Measurements from ENCODE around the gene SLC1A3.

The SLC1A3 gene

GRCh38 chr5:36635721-36636390, 29.4 kb downstream of the SLC1A3 start:
- Histone ChIP-seq H3K27ac (no peak overlapping the region), H3K9me3 (no peaks in the 10 kb centered on the region), H3K4me3 (ENCODE audit: low read depth in 1 of 2, low read length in 1 of 2) (no peak overlapping the region), H3K36me3 (no peaks in the 10 kb centered on the region), H3K4me1 (ENCODE audit: control insufficient read depth in 1 of 2, insufficient read depth in 1 of 2, low read depth in 1 of 2, low read length in 1 of 2) (no peaks in the 10 kb centered on the region), H3K27me3 (no peaks in the 10 kb centered on the region)
- TF ChIP-seq, protein P1, sequence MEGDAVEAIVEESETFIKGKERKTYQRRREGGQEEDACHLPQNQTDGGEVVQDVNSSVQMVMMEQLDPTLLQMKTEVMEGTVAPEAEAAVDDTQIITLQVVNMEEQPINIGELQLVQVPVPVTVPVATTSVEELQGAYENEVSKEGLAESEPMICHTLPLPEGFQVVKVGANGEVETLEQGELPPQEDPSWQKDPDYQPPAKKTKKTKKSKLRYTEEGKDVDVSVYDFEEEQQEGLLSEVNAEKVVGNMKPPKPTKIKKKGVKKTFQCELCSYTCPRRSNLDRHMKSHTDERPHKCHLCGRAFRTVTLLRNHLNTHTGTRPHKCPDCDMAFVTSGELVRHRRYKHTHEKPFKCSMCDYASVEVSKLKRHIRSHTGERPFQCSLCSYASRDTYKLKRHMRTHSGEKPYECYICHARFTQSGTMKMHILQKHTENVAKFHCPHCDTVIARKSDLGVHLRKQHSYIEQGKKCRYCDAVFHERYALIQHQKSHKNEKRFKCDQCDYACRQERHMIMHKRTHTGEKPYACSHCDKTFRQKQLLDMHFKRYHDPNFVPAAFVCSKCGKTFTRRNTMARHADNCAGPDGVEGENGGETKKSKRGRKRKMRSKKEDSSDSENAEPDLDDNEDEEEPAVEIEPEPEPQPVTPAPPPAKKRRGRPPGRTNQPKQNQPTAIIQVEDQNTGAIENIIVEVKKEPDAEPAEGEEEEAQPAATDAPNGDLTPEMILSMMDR (IDR thresholded peaks at IDR 0.05) = no peak

- no peak overlapping the region for H3K4me3 ChIP-seq (ENCODE audit: low read depth in 1 of 2, low read length in 1 of 2)
- no peaks in the 10 kb centered on the region for H3K27me3 ChIP-seq
- H3K9me3 ChIP-seq = no peaks in the 10 kb centered on the region
- H3K27ac ChIP-seq = no peak overlapping the region
- TF ChIP-seq, protein P1 (IDR thresholded peaks at IDR 0.05) = no peak
- no peaks in the 10 kb centered on the region for H3K36me3 ChIP-seq
- H3K4me1 ChIP-seq (ENCODE audit: control insufficient read depth in 1 of 2, insufficient read depth in 1 of 2, low read depth in 1 of 2, low read length in 1 of 2) = no peaks in the 10 kb centered on the region
Measured at GRCh38 chr5:36637101-36637500, 30.7 kb downstream of the SLC1A3 start.

DNA sequence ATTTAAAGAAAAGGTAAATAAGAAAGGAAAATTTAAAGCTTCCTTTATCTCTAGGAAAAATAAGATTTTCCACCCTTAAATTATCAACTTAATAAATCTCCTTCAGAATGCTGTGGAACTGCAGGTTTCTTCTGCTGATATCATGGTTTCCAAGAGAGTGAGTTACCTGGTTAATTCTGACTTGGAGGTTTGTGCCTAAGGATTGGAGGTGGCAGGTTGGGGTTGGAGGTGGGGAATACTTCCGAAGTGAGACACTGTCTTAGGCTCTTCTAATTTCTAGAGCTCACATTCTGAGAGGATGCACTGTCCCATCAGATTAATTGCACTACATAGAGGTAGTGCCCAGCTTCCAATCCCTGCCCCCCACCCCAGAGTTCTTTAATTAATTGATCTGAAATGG, 31.1 kb downstream of the SLC1A3 start:
- TF ChIP-seq, protein P1 (IDR thresholded peaks at IDR 0.05) = no peak
- H3K27me3 ChIP-seq = no peaks in the 10 kb centered on the region
- no peak overlapping the region for H3K27ac ChIP-seq
- no peaks in the 10 kb centered on the region for H3K9me3 ChIP-seq
- no peak overlapping the region for H3K4me3 ChIP-seq (ENCODE audit: low read depth in 1 of 2, low read length in 1 of 2)
- no peaks in the 10 kb centered on the region for H3K4me1 ChIP-seq (ENCODE audit: control insufficient read depth in 1 of 2, insufficient read depth in 1 of 2, low read depth in 1 of 2, low read length in 1 of 2)
- H3K36me3 ChIP-seq = no peaks in the 10 kb centered on the region

DNA sequence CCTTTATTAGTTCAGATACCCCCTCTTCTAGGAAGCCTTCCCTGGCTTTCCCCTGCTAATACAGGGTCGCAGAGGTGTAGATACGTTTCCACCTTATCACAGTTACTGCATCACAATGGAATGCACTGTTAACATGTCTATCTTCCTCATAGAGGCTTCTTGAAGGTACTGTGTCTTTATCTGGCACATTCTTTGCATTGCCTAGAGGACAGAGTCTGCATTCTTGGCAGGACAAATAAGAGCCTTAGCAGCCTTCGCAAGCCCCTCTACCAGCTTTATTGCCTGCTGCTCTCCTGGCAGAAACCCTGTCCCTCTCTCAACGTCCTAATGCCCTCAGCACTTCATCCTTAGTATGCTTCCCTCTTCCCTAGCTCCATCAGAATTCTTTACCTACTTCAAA, 31.6 kb downstream of the SLC1A3 start:
- TF ChIP-seq, protein P1 (IDR thresholded peaks at IDR 0.05) = no peak
- Histone ChIP-seq H3K4me3 (ENCODE audit: low read depth in 1 of 2, low read length in 1 of 2) (no peak overlapping the region), H3K27me3 (no peaks in the 10 kb centered on the region), H3K4me1 (ENCODE audit: control insufficient read depth in 1 of 2, insufficient read depth in 1 of 2, low read depth in 1 of 2, low read length in 1 of 2) (no peaks in the 10 kb centered on the region), H3K27ac (no peak overlapping the region), H3K36me3 (no peaks in the 10 kb centered on the region), H3K9me3 (no peaks in the 10 kb centered on the region)

GRCh38 chr5:36640949-36641348, 34.5 kb downstream of the SLC1A3 start:
- H3K27ac ChIP-seq = no peak overlapping the region
- TF ChIP-seq, protein P1 (IDR thresholded peaks at IDR 0.05) = no peak
- H3K27me3 ChIP-seq = no peaks in the 10 kb centered on the region
- H3K36me3 ChIP-seq = no peaks in the 10 kb centered on the region
- no peak overlapping the region for H3K4me3 ChIP-seq (ENCODE audit: low read depth in 1 of 2, low read length in 1 of 2)
- no peaks in the 10 kb centered on the region for H3K9me3 ChIP-seq
- H3K4me1 ChIP-seq (ENCODE audit: control insufficient read depth in 1 of 2, insufficient read depth in 1 of 2, low read depth in 1 of 2, low read length in 1 of 2) = no peaks in the 10 kb centered on the region

Data from neutrophil (primary cell).